ENCODE measurements around the gene SPAG17. TPM values are rescaled to one million over a fixed set of nuclear protein-coding genes. Genes with fewer than 3 reads are reported as not detected.

The SPAG17 gene
- total and polyA plus RNA-seq, 2 of the 4 experiments (the other 2 are of a cell fraction) = 0.10 TPM; not detected in 1

DNA sequence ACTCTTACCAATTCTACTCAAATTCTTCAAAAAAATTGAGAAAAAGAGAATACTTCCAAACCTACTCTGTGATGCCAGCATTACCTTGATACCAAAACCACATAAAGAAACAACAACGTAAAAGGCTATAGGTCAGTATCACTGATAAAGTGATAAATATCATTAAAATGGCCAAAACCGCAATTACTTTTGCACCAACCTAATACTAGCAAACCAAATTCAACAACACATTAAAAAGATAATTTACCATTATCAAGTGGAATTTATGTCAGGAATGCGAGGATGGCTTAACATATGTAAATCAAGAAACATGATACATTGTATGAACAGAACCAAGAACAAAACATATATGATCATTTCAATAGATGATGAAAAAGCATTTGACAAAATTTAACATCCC lies 7.0 kb downstream of the SPAG17 start:
- Histone ChIP-seq H3K9ac (ENCODE audit: low read depth, low read length) (no peak overlapping the region), H2AFZ (replicated peaks; ENCODE audit: low read length, poor library complexity) (no peak overlapping the region), H3K4ac (ENCODE audit: low read depth, low read length) (no peak overlapping the region), H2AK5ac (ENCODE audit: low read depth, low read length) (no peak overlapping the region), H3K36me3 (ENCODE audit: control insufficient read depth, insufficient read depth, low read length) (no peaks in the 10 kb centered on the region), H3K4me1 (ENCODE audit: control insufficient read depth, insufficient read depth, low read length) (no peaks in the 10 kb centered on the region), H3K4me3 (ENCODE audit: insufficient read depth, low read depth, low read length) (no peak overlapping the region), H3K56ac (ENCODE audit: extremely low read depth, insufficient read depth, low read length) (no peak overlapping the region), H3K79me1 (ENCODE audit: low read depth in 1 of 2, low read length in 2 of 2) (no peaks in the 10 kb centered on the region), H2AK9ac (replicated peaks; ENCODE audit: low read depth, low read length, poor library complexity) (no peak overlapping the region), H3K4me2 (ENCODE audit: low read depth, low read length) (no peak overlapping the region), H3K9me3 (ENCODE audit: control insufficient read depth, insufficient read depth, low read length) (no peaks in the 10 kb centered on the region), H4K8ac (ENCODE audit: low read depth in 2 of 2, low read length in 2 of 2) (no peak overlapping the region), H2BK20ac (ENCODE audit: low read depth, low read length) (no peak overlapping the region), H3K27ac (ENCODE audit: insufficient read depth, low read length) (no peak overlapping the region), H3K9me1 (ENCODE audit: insufficient read depth, low read length) (no peaks in the 10 kb centered on the region), H3K14ac (replicated peaks; ENCODE audit: low read depth, low read length) (no peak overlapping the region), H3K18ac (ENCODE audit: low read depth, low read length) (no peak overlapping the region), H3K27me3 (ENCODE audit: control insufficient read depth, insufficient read depth, low read length) (no peaks in the 10 kb centered on the region; the same call in 1 of the 2 replicates), H2BK5ac (ENCODE audit: low read depth, low read length, poor library complexity, severe bottlenecking) (no peak overlapping the region), H4K91ac (ENCODE audit: insufficient read depth, low read depth, low read length) (no peak overlapping the region), H3K23ac (ENCODE audit: low read depth, low read length) (no peak overlapping the region), H4K5ac (ENCODE audit: low read depth, low read length) (no peak overlapping the region), H4K20me1 (ENCODE audit: insufficient read depth, low read length) (no peaks in the 10 kb centered on the region), H2BK120ac (ENCODE audit: low read depth, low read length) (no peak overlapping the region), H2BK15ac (ENCODE audit: low read depth, low read length) (no peak overlapping the region)
- POLR2A ChIA-PET (ENCODE audit: unreplicated experiment) = no interaction called here
- CTCF ChIA-PET = no interaction called here
- in situ Hi-C loops (cut with MboI; ENCODE audit: low sequenced_read_pairs) = no loop called here
- no CpG with 5 or more reads among the region's 3 CpGs for WGBS, 2 experiments (ENCODE audit: extremely low coverage in 2 of 2, insufficient read length in 1 of 2)
- no TSS peak for BruUV-seq (replicated peaks)
- TF ChIP-seq POLR2A (IDR thresholded peaks at IDR 0.05; ENCODE audit: low read depth, low read length) = no peak
- no peak for TF ChIP-seq SMC3 (IDR thresholded peaks at IDR 0.05; ENCODE audit: low read depth, low read length)
- TF ChIP-seq, protein P1, sequence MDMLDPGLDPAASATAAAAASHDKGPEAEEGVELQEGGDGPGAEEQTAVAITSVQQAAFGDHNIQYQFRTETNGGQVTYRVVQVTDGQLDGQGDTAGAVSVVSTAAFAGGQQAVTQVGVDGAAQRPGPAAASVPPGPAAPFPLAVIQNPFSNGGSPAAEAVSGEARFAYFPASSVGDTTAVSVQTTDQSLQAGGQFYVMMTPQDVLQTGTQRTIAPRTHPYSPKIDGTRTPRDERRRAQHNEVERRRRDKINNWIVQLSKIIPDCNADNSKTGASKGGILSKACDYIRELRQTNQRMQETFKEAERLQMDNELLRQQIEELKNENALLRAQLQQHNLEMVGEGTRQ (IDR thresholded peaks at IDR 0.05; ENCODE audit: low read depth, low read length) = no peak
- no peak for TF ChIP-seq RFX5 (IDR thresholded peaks at IDR 0.05; ENCODE audit: low read depth, low read length)
- TF ChIP-seq RCOR1 (IDR thresholded peaks at IDR 0.05; ENCODE audit: insufficient replicate concordance, low read length) = no peak
- TF ChIP-seq CHD1 (IDR thresholded peaks at IDR 0.05; ENCODE audit: low read depth, low read length) = no peak
- TF ChIP-seq, protein P2, sequence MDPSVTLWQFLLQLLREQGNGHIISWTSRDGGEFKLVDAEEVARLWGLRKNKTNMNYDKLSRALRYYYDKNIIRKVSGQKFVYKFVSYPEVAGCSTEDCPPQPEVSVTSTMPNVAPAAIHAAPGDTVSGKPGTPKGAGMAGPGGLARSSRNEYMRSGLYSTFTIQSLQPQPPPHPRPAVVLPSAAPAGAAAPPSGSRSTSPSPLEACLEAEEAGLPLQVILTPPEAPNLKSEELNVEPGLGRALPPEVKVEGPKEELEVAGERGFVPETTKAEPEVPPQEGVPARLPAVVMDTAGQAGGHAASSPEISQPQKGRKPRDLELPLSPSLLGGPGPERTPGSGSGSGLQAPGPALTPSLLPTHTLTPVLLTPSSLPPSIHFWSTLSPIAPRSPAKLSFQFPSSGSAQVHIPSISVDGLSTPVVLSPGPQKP (IDR thresholded peaks at IDR 0.05; ENCODE audit: borderline replicate concordance, low read depth, low read length) = no peak
- no peak for TF ChIP-seq MAFK (IDR thresholded peaks at IDR 0.05; ENCODE audit: low read depth, low read length)
- no peak for TF ChIP-seq BHLHE40 (IDR thresholded peaks at IDR 0.05; ENCODE audit: low read depth, low read length)
- TF ChIP-seq MAZ (IDR thresholded peaks at IDR 0.05; ENCODE audit: borderline replicate concordance, low read depth, low read length) = no peak
- TF ChIP-seq MXI1 (IDR thresholded peaks at IDR 0.05; ENCODE audit: borderline replicate concordance, low read depth, low read length) = no peak
- TF ChIP-seq CEBPB (IDR thresholded peaks at IDR 0.05; ENCODE audit: low read depth, low read length) = no peak
- dilution Hi-C loops (cut with HindIII; ENCODE audit: low sequenced_read_pairs, unreplicated experiment) = no loop called here
- no peak for ATAC-seq (ENCODE audit: low read depth)
- intact Hi-C loops (cut with micrococcal nuclease) = no loop called here
- no peak for DNase-seq

Measured in IMR-90 (cell line).